Gastrocnemius medialis (tissue), 4 donors: ENCODE results near the gene KLHL42. TPM values are rescaled to one million over a fixed set of nuclear protein-coding genes. Genes with fewer than 3 reads are reported as not detected.

Experiments
- ATAC-seq, 2 donors: fragments of 150-250 bp; one replicate each; pipeline ENCODE4 v1.9.1; 2016
- DNase-seq, 2 donors: peaks; one replicate each; pipeline ENCODE4 v3.0.0-alpha.2; 2019
- H3K27ac ChIP-seq, 4 donors: fragments of 200-600 bp; sonication (generic); 1 replicate in 1 of 4; 2 replicates in 3 of 4; pipeline ENCODE4 v1.5.1; 2016 to 2018; ENCODE audit warnings: mild to moderate bottlenecking in 2 of 4, moderate library complexity in 1 of 4
- H3K27me3 ChIP-seq, 3 donors: fragments of 200-600 bp; sonication (generic) in 2 of 3; 1 replicate in 1 of 3; 2 replicates in 2 of 3; pipeline versions ENCODE4 v1.5.1 to v1.6.0; 2016 to 2019; ENCODE audit warnings: mild to moderate bottlenecking in 1 of 3, moderate library complexity in 1 of 3
- H3K36me3 ChIP-seq, 2 donors: fragments of 200-600 bp; sonication (generic) in 1 of 2; one replicate each; pipeline ENCODE4 v1.5.1; 2017 to 2018
- H3K4me1 ChIP-seq, 2 donors: fragments of 200-600 bp; sonication (generic) in 1 of 2; one replicate each; pipeline ENCODE4 v1.5.1; 2016 to 2017; ENCODE audit warnings: mild to moderate bottlenecking in 2 of 2
- H3K4me3 ChIP-seq, 4 donors: fragments of 200-600 bp; sonication (generic) in 3 of 4; 1 replicate in 1 of 4; 2 replicates in 3 of 4; pipeline ENCODE4 v1.5.1; 2016 to 2019; ENCODE audit warnings: mild to moderate bottlenecking in 2 of 4
- H3K9me3 ChIP-seq, 3 donors: fragments of 200-600 bp; sonication (generic) in 2 of 3; 1 replicate in 1 of 3; 2 replicates in 2 of 3; pipeline ENCODE4 v1.5.1; 2016 to 2019
- CTCF ChIP-seq, 5 experiments: fragments of 450-650 bp in 3 of 5; fragments of 200-600 bp in 2 of 5; sonication (generic) in 2 of 5; IDR thresholded peaks in 4 of 5; conservative IDR thresholded peaks in 1 of 5; 1 replicate in 4 of 5; 2 replicates in 1 of 5; pipeline ENCODE4 v1.5.1; 2016 to 2019; ENCODE audit warnings: antibody characterized with exemption in 5 of 5, mild to moderate bottlenecking in 3 of 5, moderate library complexity in 3 of 5
- POLR2A ChIP-seq, 2 donors: fragments of 450-650 bp; IDR thresholded peaks; one replicate each; pipeline ENCODE4 v1.6.1; 2017; ENCODE audit warnings: antibody characterized with exemption in 2 of 2, mild to moderate bottlenecking in 2 of 2, moderate library complexity in 2 of 2
- in situ Hi-C, 4 donors: fragments of 200-750 bp; cut with MboI; loops; one replicate each; pipeline versions ENCODE4 v1.15.0 to v1.8.0; 2017; ENCODE audit warnings: low sequenced_read_pairs in 4 of 4
- intact Hi-C: fragments of 100-400 bp; cut with DNase I; formaldehyde crosslinking; loops from one replicate; pipeline ENCODE4 v1.15.1; 2023; ENCODE audit warnings: low total_unique reads
- total RNA-seq, 4 donors: library from RNA; depleted of rRNA; stranded (reverse); fragments of >200 nt; gene quantifications; one replicate each; pipeline versions ENCODE4 v1.1.0 to v1.2.3, GENCODE V29; 2016

Gene KLHL42
- total RNA-seq, 4 donors from 2014 or later, result 3.4 to 6.2 (median 4.4) TPM

GRCh38 chr12:27779416-27779919 lies 565 bp upstream of the KLHL42 start:
- DNase-seq, result peak in 1 of 2 donors; percentile 15
- H3K27me3 ChIP-seq, result no peaks in the 10 kb centered on the region
- TF ChIP-seq POLR2A (IDR thresholded peaks at IDR 0.05) (no peak), CTCF (IDR thresholded peaks at IDR 0.05 in 4 of 5, conservative IDR thresholded peaks at IDR 0.05 in 1 of 5) (no peak)
- peaks cover 12 to 18% of the 10 kb centered on the region in 2 donors for H3K4me1 ChIP-seq
- in situ Hi-C loops (no loop called here), intact Hi-C loops (no loop called here)
- peak overlapping the region; percentile 62 to 86 (median 79) for H3K4me3 ChIP-seq
- ATAC-seq, result peak in 1 of 2 donors; percentile 58
- H3K9me3 ChIP-seq, result no peaks in the 10 kb centered on the region
- H3K27ac ChIP-seq, result peak overlapping the region; percentile 66 to 83 (median 82)
- H3K36me3 ChIP-seq, result no peaks in the 10 kb centered on the region

- Histone ChIP-seq H3K4me1 (peaks cover 12 to 18% of the 10 kb centered on the region in 2 donors), H3K9me3 (no peaks in the 10 kb centered on the region), H3K36me3 (no peaks in the 10 kb centered on the region), H3K4me3 (peak overlapping the region; percentile 62 to 86 (median 79)), H3K27me3 (no peaks in the 10 kb centered on the region), H3K27ac (peak overlapping the region; percentile 66 to 83 (median 82))
- in situ Hi-C loops (no loop called here), intact Hi-C loops (loop anchor here (2.0 to 5.0 kb wide), 2 partner anchors 40 to 69 kb away; partner anchors contain the start of gene MRPS35)
- ATAC-seq (peak in 1 of 2 donors; percentile 20), DNase-seq (peak in 1 of 2 donors; percentile 36)
- TF ChIP-seq CTCF (IDR thresholded peaks at IDR 0.05 in 4 of 5, conservative IDR thresholded peaks at IDR 0.05 in 1 of 5), result no peak
- no peak for TF ChIP-seq POLR2A (IDR thresholded peaks at IDR 0.05)
These were observed 777 bp downstream of the KLHL42 start for GRCh38 chr12:27780612-27781408.

GRCh38 chr12:27781680-27782079 lies 1.6 kb downstream of the KLHL42 start:
- TF ChIP-seq CTCF (IDR thresholded peaks at IDR 0.05 in 4 of 5, conservative IDR thresholded peaks at IDR 0.05 in 1 of 5) (no peak), POLR2A (IDR thresholded peaks at IDR 0.05) (no peak)
- ATAC-seq (no peak), DNase-seq (no peak)
- peak overlapping the region in 1 of 4 donors; percentile 62 for H3K4me3 ChIP-seq
- H3K36me3 ChIP-seq, result no peaks in the 10 kb centered on the region
- peak overlapping the region in 3 of 4 donors; percentile 66 to 82 (median 81) for H3K27ac ChIP-seq
- in situ Hi-C loops (no loop called here), intact Hi-C loops (loop anchor here (2.0 to 5.0 kb wide), 2 partner anchors 39 to 69 kb away; partner anchors contain the start of gene MRPS35)
- H3K9me3 ChIP-seq, result no peaks in the 10 kb centered on the region
- no peaks in the 10 kb centered on the region for H3K27me3 ChIP-seq
- peaks cover 12 to 18% of the 10 kb centered on the region in 2 donors for H3K4me1 ChIP-seq

- Histone ChIP-seq H3K27me3 (no peaks in the 10 kb centered on the region), H3K27ac (no peak overlapping the region), H3K36me3 (no peaks in the 10 kb centered on the region), H3K9me3 (no peaks in the 10 kb centered on the region), H3K4me1 (peaks cover 12 to 18% of the 10 kb centered on the region in 2 donors), H3K4me3 (no peak overlapping the region)
- DNase-seq (no peak), ATAC-seq (no peak)
- intact Hi-C loops (loop anchor here (5.0 kb wide), 1 partner anchor 70 kb away; the partner anchor contains the start of gene MRPS35), in situ Hi-C loops (no loop called here)
- no peak for TF ChIP-seq CTCF (IDR thresholded peaks at IDR 0.05 in 4 of 5, conservative IDR thresholded peaks at IDR 0.05 in 1 of 5)
- no peak for TF ChIP-seq POLR2A (IDR thresholded peaks at IDR 0.05)
These were observed 2.4 kb downstream of the KLHL42 start for GRCh38 chr12:27782481-27782880.
